GM19397 (cell line): ENCODE measurements around the gene BPIFB6.

ENCODE experiments used
- ATAC-seq: cut with Tn5 transposase; IDR thresholded peaks from one replicate; pipeline ENCODE4 v1.9.1; 2021; ENCODE audit warnings: mild to moderate bottlenecking, moderate library complexity; ENCODE audit not compliant: unreplicated experiment

The BPIFB6 gene

GRCh38 chr20:33031531-33031930 is at the start of gene BPIFB6:
Gene BPIFB6 (plus strand): TSS chr20:33031648. CDS start chr20:33031648, 0 bp downstream.
- no peak for ATAC-seq

- ATAC-seq = no peak
Measured at GRCh38 chr20:32982617-32983458, 48.6 kb upstream of the BPIFB6 start.

GRCh38 chr20:32983459-32984112 is 47.9 kb upstream of the BPIFB6 start:
- no peak for ATAC-seq

- ATAC-seq = no peak
Measured at GRCh38 chr20:32984196-32984595, 47.3 kb upstream of the BPIFB6 start.

GRCh38 chr20:32984631-32985354 is 46.7 kb upstream of the BPIFB6 start:
- no peak for ATAC-seq

- ATAC-seq = no peak
Measured at GRCh38 chr20:32985596-32985995, 45.9 kb upstream of the BPIFB6 start.

GRCh38 chr20:32986331-32986966 is 45.0 kb upstream of the BPIFB6 start:
- no peak for ATAC-seq

- no peak for ATAC-seq
Measured at GRCh38 chr20:32987044-32987825, 44.2 kb upstream of the BPIFB6 start.

GRCh38 chr20:32988008-32988407 is 43.4 kb upstream of the BPIFB6 start:
- no peak for ATAC-seq

- ATAC-seq = no peak
Measured at GRCh38 chr20:32989507-32990283, 41.8 kb upstream of the BPIFB6 start.

- ATAC-seq = no peak
Measured at GRCh38 chr20:32990426-32990825, 41.0 kb upstream of the BPIFB6 start.

GRCh38 chr20:32991383-32991782 is 40.1 kb upstream of the BPIFB6 start:
- no peak for ATAC-seq

- ATAC-seq = no peak
Measured at GRCh38 chr20:32991792-32992641, 39.4 kb upstream of the BPIFB6 start.

GRCh38 chr20:32993496-32994050 is 37.9 kb upstream of the BPIFB6 start:
- no peak for ATAC-seq

GRCh38 chr20:32995802-32996201 is 35.6 kb upstream of the BPIFB6 start:
- no peak for ATAC-seq

- no peak for ATAC-seq
Measured at GRCh38 chr20:32997431-32997830, 34.0 kb upstream of the BPIFB6 start.

- ATAC-seq = no peak
Measured at GRCh38 chr20:32999603-33000250, 31.7 kb upstream of the BPIFB6 start.
